GM19043 (cell line): ENCODE measurements around the gene MAP2K6.
"Not testable (repeated sequence)": the region's sequence is repeated elsewhere in the genome, so short reads cannot be mapped to it uniquely, and the experiment has no call there.

ENCODE experiments used
- ATAC-seq: cut with Tn5 transposase; IDR thresholded peaks from one replicate; pipeline ENCODE4 v1.9.1; 2021; ENCODE audit warnings: low read depth; ENCODE audit not compliant: unreplicated experiment

The MAP2K6 gene

DNA sequence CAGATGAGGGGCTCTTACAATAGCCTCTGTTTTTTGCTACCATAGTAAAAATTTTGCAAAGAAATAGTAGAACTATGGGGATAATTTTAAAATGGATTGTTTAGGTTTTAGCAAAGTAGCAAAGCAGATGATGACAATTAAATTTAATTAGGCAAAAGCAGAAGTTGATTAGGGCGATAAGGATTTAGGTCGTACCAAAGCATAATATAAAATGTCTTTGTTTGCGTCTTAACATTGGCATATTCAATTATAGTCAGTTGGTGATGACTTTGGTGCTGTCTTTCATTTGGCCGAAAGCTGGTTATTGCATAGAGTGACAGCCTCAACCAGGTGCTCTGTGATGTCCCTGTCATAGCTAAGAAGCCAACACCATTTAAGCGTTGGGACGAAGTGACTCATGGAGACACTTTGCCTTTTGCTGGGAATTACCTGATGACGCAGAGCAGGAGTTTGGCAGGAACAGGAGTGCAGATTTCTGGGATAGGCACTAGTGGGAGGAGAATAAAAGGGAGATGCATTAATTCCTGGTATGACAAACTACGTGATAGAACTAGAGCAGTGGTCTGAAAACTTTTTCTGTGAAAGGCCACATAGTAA lies 38.3 kb downstream of the MAP2K6 start:
- no peak for ATAC-seq

DNA sequence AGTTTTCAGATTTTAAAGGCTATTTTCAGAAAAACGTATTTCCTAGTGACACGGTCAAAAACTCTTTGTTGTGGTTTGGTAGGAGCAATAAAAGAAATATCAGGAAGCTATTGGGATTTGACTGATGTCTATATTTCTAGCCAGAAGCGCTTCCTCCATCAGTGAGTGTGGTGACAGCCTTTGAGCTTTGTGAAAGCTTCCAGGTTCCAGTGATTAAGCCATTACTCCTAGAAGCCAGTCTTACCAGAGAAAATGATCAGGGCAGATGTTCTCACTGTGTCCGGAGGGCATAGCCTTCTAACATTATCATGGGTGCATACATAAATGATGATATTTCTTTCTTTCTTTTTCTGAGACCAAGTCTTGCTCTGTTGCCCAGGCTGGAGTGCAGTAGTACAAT lies 39.6 kb downstream of the MAP2K6 start:
- no peak for ATAC-seq

DNA sequence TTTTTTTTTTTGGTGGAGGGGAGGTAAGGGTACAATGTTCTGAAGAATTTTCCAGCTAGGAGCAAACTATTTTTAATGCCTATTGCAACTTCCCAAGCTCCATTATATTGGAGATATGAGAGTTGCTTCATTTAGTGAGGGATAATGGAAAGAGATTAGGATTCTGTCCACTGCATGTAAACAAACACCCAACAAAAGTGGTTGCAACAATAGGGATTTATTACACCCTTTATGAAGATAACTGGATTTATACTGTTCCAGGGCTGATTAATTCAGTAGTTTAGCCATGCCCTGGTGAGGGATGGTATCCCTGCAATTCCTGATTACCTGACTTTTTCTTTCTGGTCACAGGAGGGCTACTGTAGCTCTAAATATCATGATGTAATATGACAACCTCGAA lies 40.5 kb downstream of the MAP2K6 start:
- ATAC-seq, result no peak

DNA sequence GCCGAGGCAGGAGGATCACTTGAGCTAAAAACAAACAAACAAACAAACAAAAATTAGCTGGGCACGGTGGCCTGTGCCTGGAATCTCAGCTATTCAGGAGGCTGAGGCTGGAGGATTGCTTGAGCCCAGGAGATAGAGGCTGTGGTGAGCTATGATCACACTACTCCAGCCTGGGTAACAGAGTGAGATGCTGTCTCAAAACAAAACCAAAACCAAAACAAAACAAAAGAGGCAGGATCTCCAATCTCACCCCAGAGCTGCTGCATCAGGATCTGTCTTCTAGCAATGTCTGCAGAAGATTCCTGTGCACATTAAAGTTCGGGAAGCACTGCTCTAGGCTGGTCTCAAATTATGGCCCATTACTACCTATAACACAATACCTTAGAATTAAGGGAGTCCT lies 43.1 kb downstream of the MAP2K6 start:
- no peak for ATAC-seq

DNA sequence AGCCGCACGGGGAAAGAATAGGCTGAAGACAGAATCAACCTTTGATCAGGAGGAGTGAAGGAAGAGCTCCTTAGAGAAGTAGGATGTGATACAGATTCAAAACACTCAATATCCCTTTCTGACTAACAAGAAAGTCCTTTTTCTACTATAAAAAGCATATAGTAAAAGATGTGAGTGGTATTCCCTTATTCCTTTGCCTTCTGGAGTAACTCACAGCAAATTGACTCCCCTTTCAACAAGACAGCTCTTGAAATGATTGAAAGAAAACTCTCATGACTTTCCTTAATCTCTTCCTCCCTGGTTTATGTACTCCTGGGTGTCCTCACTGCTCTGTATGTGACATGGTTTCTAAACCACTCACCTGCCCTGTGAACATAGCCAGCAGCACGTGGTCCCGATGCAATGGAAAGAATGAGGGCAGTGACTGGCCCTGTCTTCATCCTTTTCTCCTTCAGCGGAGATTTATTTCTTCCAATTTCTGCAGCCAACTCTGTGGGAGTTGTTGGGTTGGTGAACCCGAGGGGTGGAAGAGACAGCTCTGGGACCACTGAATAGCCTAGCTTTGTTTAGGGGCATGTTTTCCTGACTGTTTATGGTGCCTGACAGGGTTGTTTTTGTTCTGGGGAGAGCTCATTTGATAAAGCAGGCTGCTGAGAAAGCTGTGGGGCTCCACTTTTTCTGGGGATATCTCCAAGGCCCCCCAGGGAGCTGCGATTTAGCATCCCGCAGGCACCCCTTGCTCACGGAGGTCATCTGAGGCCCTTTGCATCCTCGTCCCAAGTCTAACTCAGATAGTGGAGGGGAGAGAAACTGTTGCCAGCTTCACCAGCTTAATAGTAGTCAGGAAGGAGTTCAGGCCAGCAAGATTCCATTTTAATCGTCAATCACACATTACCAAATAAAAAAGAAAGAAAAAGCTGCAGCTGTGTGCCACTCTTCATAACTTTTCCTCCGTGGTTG lies 46.7 kb downstream of the MAP2K6 start:
- no peak for ATAC-seq

DNA sequence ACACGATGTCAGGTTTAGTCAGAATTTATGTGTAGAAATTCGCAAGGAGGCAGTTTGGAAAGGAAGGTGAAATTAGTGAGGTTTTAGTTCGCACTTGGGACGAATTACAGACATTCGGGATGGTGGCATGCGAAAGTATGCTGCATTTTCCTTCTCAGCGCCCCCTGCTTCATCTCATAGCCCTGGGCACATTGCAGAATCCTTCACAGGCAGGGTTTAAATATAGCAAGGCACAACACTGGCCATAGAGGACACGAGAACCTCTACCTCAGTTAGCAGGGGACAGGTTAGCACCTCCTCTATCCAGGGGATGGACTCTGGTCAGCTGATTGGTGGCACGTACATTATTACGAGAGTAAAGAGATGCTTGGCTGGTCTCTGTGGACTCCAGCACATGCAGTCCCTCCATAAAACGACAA lies 47.5 kb downstream of the MAP2K6 start:
- ATAC-seq, result no peak

DNA sequence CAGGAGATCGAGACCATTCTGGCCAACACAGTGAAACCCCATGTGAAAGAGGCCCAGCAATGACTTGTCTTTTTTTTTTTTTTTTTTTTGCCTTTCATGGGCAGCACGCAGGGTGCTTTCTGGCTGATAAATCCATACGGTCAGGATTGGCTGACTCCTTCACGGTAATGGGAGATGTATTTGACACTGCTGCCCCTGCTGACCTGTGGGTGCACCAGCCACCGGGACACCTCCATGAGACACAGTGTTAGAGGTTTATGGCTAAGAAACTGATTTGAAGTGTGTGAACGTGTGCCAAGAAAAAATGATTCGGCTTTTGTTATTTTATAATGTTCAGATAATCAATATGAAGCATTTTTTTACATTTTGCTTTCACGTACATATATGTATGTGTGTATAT lies 48.4 kb downstream of the MAP2K6 start:
- no peak for ATAC-seq

DNA sequence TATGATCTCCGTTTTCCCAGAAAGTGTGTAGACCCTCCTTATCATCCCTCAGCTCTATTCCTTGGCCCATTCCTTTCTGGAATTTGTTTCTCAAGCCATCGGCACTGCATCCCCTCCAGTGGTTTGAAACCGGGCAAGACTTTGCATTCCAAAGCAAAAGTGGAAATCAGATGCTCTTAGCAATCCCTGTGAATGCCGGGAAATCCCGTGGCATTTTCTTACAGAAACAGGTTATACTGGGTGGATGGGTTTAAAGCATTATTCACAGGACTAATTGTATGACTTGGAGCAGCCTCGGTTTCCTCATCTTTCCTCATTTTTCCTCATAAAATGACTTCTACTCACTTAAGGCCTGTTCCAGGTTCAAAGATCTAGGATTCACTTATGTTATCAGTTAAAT lies 52.0 kb downstream of the MAP2K6 start:
- no peak for ATAC-seq

DNA sequence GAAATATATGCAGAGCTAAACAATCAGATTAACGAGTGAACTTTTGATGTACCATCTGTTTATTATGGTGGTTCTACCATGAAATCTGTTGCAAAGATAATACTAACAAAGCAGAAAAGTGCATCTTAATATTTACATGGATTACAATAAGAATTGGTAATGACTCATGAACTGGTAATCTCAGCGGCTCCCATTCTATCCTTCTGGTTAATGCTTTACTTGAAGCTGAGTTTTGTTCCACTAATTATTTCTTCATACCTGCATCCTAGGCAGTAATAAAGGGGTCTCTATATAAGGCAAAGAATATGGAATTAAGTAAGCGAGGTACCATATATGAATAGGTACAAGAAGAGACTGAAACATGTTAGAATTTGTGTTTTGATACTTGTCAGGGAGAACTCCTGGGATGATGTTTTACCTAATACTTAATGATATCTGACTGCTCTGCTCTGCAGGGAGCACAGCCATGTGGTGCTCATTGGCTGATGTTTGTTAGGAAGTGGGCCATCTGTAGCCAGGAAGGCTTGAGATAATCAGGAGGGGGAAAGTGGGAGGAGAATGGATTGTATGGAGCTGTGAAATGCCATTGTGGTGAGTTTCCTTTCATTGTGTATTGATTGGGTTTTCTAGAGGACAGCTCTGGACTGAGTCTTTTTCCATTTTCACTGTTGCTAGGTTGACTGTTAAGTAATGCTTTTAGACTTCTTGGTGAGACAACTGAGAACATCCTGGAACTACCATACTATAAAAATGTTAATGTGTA lies 52.6 kb downstream of the MAP2K6 start:
- no peak for ATAC-seq

DNA sequence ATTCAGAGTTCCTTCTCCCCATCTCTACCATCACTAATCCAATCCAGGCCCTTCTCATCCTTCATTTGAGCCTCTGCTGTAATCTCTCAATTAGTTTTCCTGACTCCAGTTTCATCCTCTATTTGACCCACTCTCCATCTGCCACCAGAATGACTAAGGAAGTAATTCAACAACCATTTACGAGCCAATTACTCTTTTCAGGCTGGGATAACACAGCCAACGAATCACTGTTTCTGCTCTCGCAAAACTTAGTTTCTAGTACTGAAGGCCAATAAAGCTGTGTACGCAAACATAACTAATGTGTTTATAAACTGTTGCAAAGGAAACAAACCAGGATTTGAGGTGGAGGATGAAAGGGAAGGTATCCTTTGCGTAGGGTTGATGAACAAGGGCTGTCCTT lies 53.7 kb downstream of the MAP2K6 start:
- ATAC-seq, result no peak

DNA sequence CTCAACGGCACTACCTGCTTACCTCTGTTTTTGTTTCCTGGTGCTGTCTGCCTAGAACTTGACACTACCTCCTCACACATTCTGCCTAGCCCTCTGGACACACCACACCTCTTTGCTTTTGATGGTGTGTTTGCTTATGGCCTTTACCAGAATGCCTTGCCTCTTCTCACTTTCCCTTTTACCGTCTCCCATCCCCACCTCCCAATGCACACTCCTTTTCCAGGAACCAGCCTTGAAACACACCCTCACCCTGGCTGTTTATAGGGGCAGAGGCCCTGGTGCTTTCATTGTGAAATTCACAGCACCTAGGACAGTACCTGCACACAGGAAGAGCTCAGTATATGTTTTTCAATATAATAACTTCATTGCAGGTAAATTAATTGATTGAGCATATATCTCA lies 56.2 kb downstream of the MAP2K6 start:
- no peak for ATAC-seq

DNA sequence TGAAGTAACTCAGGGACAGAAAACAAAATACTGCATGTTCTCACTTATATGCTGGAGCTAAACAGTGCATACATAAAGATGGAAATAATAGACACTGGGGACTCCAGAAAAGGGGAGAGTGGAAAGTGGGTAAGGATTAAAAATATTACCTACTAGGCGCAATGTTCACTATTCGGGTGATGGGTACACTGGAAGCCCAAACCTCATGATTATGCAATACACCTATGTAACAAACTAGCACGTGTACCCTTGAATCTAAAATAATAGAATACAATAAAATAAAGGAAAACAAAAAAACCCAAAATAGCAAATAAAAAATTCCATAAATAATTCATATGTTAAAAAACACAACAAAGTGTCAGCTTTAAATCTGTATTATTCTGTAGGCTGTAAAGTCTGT lies 56.9 kb downstream of the MAP2K6 start:
- no peak for ATAC-seq

DNA sequence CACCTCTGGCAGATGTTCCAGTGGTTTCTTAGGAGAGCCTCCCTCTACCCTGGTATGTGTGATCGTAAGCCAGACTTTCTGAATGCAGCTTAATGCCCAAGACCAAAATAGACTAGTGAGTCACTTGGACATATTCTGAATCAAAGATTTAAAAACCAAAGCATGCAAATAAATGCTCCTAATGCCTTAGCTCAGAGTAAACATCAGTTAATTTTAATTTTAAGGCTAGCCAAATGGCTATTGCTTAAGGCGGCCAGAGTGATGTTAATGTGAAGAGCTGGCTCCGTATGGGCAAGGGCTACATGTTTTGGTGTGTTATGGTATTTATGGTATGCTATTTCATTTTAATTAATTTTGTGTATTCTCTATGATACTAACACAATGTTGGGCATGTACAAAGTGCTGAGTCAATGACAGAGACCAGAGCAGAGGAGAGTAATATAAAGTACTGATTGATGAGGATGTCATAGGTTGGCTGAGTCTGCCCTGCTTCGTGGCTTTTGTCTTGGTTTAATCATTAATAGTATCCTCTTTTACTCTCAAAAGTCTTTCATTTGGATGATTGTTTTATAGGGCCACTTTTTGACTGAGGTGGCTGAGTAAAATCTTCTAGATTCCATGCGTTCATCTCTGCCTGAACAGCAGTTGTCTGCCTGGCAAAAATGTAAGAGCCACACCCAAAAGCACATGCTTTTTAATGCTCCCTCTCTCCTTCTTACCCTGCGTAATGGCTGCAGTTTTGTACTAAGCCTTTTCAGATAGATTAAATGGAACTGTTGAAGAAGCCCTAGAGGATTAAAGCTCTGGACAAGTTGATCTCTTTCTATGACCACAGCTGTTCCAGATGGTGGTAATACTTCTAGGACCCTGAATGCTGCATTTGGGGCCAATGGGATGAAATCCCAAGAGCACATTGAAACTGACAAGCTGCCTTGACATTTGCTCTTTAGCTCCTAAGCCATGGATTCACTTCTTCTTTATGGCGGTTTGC lies 59.6 kb downstream of the MAP2K6 start:
- no peak for ATAC-seq

DNA sequence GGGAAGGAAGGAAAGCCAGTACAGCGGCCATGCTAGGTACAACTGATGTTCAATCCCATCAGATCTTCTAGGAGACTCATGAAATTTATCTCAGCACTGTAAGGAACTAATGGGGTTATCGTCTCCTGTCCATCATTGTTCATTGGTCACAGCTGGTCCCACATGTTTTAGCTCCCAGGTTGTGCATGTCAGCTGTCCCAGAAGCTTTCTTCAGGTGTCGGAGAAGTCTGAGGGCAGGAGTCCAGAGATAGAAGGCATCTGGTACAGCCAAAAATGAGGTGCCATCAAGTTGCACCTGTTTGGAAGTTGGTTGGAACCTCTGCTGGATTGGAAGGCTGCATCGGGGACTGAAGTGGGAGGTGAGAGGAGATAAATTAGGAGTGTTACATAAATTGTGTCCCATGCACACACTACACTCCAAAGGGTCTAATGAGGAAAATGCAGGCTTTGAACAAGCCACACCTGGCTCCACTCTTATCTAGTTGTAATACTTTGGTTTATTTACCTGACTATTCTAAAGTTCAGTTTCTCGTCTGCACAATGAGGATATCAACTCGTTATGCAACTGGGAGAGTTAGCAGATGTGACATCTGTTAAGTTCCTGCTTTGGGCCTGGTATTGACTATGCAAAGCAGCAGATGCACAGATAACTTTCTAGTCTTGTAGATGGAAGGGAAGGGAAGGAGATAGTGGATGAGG lies 62.9 kb downstream of the MAP2K6 start:
- no peak for ATAC-seq

DNA sequence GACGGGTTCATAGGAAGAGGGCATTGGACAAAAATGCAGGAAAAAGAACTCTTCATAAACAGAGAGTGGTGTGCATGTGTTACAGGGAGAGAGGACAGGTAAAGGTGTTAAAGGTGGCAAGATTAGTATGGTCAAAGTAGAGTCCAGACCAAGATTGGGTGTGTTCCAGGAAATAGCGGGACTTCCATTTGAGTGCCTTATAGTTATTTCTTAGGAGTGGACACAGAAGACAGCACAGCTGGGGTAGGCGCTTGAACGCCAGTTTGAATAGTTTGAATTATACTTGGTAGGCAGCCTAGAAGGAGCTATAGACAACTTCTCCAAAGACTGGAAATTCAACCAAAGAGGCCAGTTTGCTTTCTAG lies 63.4 kb downstream of the MAP2K6 start:
- ATAC-seq, result no peak

DNA sequence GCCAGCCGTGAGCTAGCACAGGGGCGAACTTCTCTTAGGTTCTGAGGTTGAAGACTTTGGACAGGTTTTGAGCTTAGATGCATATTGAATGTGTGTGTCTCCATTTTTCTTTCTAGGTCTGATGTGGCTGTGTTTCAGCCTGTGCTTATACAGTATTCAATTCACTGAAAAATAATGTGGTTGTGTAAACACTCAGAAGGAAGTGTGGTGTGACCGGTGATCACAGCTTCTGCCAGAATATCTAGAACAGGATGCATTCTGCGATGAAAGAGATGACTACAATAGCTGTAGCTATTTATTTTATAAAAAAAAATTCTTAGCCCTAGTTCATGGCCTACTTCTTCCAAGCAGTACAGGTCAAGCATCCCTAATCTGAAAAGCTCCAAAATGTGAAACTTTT lies 64.4 kb downstream of the MAP2K6 start:
- no peak for ATAC-seq

DNA sequence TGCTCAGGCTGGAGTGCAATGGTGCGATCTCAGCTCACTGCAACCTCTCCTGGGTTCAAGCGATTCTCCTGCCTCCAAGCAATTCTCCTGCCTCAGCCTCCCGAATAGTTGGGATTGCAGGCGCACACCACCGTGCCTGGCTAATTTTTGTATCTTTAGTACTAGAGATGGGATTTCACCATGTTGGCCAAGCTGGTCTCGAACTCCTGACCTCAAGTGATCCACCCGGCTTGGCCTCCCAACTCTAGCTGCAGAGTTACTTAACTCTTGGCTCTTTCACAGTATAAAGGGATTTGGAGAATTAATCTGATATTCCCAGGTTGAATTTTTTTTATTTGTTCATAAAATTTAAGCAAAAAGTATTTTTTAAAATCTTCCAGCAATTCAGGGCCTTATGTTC lies 65.3 kb downstream of the MAP2K6 start:
- not testable (repeated sequence) for ATAC-seq

DNA sequence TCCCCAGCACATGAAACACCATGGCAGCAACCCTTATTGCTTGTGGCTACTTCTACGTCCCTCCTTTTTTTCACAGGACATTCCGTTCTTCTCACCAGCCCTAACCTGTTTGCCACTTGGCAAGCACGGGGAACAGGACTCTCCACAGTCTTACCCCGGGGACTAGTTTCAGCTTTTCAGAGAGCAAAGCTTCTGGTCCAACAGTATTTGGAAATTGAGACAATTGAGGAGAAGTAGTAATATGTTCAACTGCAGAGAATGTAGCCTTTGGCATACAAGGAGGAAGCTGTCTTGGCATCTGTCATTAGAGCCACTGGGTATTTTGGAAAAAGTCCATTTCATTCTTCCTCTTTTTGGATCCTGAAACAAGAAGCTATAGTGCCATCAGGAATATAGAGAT lies 65.7 kb downstream of the MAP2K6 start:
- ATAC-seq, result no peak

DNA sequence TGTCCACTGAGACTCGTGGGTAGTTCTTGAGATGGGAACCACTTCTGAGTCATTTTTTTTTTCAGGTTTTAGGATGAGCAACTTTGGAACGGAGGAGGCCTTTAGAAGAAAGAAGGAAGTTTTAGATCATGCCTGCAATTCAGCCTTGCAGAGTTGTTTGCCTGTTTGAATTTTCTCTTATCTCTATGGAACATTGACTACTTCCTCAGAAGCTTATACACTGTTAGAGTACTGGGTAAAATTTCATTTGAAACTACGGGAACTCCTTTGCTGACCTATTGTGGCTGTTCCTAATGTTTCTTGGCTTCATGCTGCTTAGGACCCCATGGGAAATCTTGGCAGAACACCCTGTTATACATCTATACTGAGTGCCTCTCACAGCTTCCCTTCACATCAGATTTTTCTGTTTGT lies 70.8 kb downstream of the MAP2K6 start:
- ATAC-seq, result no peak
